NCI-H128 (cell line): ENCODE measurements around the gene USP48.
"Not testable (repeated sequence)": the region's sequence is repeated elsewhere in the genome, so short reads cannot be mapped to it uniquely, and the experiment has no call there.

Experiments used
- DNase-seq: peaks from one replicate; lab custom pipeline; 2025; ENCODE audit not compliant: unreplicated experiment; lab: John Stamatoyannopoulos, UW

The USP48 gene

DNA sequence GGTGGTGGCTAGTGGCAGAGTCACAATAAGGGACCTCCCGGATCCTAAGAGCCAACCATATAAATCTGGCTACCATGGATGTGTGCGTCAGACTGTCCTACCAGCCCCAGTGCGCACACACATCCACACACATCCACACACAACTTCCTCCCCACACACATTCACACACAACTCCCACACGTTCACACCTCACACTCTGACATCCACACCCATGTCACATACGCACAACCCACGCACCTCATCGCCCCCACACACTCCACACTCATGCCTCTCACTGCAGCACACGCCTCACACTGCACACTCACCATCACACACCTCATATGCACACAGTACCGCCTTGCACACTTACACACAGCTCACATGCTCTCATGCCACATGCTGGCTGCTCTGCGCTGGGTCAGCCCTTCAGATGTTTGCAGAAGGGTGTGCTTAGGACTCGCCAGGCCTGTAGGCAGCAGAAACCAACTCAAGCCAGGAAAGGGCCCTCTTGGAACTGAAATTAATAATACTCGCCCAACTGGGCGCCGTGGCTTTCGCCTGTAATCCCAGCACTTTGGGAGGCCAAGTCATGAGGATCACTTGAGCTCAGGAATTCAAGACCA lies 32.1 kb upstream of the USP48 start:
- no peak for DNase-seq

DNA sequence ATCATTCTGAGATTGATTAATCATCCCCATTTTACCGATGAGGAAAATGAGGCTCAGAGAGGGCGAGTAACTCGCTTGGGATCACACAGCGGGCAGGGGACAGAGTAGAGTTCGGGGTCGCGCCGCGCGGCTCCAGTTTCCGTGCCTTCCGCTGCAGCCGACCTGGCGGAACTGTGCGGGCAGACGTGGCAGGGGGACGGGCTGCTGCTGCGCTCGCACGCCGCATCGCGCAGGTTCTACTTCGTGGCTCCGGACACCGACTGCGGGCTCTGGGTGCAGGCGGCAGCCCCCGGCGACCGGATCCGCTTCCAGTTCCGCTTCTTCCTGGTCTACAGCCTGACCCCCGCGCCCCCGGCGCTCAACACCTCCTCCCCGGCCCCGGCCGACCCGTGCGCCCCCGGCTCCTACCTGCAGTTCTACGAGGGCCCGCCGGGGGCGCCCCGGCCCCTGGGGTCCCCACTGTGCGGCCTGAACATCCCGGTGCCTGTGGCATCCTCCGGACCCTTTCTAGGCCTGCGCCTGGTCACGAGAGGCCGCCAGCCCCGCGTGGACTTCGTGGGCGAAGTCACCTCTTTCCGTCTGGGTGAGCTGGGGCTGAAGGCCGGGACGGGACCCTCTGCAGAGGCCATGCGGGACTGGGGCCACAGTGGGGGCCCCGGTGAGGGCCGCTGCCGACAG lies 31.4 kb upstream of the USP48 start:
- DNase-seq: no peak

DNA sequence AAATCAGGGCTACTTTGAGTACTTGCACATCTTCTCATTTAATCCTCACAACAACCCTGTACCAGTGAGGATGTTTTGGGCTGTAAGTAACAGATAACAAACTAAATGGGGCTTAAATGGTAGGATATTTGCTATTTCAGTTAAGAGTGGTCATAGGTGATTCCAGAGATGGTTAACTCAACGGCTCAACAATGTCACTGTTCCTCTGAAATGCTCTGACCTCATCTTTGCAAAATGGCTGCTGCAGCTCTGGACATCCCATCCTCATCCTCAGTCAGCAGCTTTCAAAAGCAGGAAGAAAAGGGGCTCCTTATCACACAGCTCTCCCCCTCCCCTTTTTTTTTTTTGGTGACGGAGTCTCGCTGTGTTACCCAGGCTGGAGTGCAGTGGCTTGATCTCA lies 30.6 kb upstream of the USP48 start:
- DNase-seq: no peak

DNA sequence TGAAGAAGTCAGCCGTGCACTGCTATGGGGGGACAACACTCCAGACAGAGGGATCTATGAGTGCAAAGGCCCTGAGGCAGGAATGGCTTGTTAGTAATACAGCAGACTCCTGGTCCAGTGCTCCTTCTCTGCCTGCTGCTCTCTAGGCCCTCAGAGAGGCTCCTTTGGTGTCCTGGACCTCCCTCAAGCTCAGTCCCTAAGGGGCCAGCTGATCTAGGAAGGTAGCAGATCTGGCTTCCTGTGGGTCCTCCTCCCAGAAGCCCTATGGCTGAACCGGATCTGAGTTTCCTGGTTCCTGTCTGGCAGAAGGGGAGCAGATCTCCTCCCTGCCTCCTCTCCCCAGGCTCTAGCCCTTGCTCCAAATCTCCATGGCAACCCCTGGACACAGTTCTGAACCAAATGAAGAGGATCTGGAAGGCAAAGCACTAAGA lies 28.9 kb upstream of the USP48 start, which contains the start of gene LDLRAD2:
Gene LDLRAD2, plus strand, starts transcription at position 391 of the 431 bp plus-strand sequence. CDS start 187 bp downstream, outside the sequence.
- DNase-seq: no peak

DNA sequence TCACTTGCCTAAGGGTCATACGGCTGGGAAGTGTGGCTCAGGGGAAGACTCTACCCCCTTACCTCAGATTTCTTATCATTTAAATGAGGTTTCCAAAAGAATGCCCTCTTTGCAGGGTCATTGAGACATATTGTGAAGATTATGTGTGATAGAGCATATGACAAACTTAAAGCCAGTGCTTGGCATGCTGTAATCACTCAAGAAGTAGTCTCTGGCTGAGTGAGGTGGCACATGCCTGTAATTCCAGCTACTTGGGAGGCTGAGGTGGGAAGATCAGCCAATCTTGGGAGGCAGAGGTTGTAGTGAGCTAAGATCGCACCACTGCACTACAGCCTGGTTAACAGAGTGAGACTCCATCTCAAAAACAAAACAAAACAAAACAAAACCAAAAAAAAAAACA lies 21.6 kb upstream of the USP48 start:
- no peak for DNase-seq

DNA sequence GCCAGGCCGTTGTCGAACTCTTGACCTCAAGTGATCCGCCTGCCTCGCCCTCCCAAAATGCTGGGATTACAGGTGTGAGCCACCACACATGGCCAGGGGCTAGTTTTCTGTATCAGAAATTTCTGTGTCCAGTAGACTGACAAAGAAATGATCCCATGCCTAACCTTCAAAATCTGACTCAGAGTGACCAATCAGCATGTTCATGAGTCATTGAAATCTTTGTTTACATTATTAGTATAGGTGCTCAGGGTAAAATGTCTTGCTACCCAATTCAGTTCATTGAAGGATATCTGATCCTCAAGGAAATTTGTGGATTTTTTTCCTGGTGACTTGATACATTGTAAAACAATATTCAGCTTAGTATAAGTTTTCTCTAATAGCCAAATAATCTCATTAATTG lies 18.2 kb upstream of the USP48 start:
- DNase-seq: no peak

DNA sequence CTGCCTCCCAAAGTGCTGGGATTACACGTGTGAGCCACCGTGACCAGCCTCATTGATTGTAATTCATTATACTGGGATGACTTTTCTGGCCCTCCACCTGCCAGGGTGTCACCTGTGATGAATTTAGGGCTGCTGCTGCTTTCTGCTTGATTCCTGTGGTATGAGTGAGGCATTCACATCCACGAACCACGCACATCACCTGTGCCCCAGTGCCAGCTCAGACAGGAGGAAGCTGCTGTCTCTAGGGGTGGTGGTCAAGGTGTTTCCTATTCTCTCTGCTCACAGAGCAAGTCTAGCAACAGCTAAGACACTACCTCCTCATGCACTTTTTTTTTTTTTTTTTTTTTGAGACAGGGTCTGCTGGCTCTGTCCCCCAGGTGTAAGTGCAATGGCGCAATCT lies 16.8 kb upstream of the USP48 start:
- DNase-seq: no peak

DNA sequence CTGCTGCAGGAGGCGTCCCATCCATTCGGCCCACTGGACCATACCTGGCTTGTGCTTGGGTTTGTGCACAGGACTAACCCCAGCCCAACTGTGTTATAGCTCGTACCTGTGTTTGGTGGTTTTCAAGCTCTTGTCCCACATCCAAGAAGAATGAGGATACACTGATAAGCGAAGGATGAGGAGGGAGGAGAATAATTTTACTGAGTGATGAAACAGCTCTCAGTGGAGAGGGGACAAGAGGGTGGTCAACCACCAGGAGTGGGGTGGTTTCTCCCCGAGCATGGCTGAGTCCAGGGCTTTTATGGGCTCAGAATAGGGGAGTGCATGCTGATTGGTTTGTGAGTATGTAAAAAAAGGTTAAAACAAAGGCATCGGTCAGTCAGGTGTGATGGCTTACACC lies 12.1 kb upstream of the USP48 start:
- DNase-seq: no peak

DNA sequence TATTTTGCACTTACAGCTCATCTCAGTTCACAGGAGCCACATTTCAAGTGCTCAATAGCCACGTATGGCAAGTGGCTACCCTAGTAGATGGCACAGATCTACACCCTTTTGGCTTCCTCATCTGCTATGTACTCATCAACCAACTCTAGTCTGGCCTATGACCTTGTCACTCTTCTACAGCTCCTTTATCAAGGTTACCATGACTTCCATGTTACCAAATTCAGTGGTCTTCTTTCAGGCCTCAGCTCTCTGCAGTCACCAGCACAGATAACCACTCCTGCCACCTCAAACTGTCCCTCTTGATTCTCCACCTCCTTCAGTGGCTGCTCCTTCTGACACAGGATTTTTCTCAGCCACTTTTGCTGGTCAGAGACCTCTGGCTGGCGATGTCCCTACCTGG lies 11.7 kb upstream of the USP48 start:
- no peak for DNase-seq

DNA sequence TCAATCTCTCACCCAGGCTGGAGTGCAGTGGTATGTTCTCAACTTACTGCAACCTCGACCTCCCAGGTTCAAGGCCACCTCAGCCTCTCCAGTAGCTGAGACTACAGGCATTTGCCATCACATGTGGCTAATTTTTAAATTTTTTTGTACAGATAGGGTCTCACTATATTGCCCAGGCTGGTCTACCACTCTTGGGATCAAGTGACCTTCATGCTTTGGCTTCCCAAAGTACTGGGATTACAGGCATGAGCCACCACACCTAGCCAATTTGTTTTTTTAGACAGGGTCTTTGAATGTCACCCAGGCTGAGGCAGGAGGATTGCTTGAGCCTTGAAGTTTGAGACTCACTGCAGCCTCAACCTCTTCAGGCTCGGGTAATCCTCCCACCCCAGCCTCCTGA lies 10.2 kb upstream of the USP48 start:
- DNase-seq: no peak

DNA sequence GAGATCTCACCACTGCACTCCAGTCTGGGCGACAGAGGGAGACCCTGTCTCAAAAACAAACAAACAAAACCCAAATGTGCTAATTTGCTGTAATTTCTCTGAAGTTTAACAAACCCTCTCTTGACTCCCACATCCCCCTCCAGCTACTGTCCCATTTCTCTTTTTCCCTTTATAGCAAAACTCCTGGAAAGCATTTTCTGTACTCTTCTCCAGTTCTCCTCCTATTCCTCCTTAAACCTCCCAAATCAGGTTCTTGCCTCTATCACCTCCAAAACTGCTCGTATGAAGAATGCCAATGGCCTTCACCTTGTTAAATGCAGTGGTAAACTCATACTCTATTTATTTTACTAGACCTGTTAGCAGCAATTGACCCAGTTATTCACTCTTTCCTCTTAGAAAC lies 3.7 kb upstream of the USP48 start:
- no peak for DNase-seq

DNA sequence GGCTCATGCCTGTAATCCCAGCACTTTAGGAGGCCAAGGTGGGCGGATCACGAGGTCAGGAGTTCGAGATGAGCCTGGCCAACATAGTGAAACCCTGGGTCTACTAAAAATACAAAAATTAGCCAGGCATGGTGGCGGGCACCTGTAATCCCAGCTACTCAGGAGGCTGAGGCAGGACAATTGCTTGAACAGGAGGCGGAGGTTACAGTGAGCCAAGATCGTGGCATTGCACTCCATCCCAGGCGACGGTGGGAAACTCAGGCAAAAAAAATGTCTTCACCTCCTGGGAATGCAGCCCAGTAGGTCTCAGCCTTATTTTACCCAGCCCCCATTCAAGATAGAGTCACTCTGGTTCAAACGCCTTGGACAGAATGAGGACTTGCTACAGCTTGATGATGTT lies 2.8 kb upstream of the USP48 start:
- not testable (repeated sequence) for DNase-seq

DNA sequence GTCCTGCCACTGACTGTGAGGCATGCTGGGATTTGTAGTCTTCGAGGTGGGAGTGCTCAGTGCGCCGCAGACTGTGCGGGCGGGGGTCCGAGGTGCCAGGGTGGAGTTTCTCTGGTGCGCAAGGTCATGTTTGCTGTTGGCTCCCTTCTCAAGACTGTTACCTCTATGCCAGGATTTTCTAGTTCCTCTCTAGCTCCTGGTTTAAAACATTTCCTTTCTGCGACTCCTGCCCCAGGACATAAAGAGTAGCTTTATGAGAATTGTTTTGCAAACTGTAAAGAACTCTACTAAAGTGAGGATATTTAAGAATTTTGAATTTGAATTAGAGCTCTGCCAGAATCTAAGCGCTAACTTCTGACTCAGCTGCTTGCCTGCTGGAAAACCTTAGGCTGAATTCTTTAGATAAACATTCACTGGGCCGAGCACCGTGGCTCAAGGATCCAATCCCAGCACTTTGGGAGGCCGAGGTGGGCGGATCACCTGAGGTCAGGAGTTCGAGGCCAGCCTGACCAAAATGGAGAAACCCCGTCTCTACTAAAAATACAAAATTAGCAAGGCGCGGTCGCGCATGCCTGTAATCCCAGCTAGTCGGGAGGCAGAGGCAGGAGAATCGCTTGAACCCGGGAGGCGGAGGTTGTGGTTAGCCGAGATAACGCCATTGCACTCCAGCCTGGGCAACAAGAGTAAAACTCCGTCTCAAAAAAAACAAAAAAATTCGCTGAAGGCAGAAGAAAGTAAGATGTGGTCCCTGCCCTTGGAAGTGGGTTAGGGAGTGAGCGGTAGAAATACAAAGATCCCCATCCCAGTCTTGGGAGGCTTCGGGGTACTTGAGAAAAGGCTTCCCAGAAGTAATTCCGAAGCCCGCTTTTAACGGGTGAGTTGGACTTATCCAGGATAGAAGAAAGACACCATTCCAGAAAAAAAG lies 992 bp upstream of the USP48 start:
- DNase-seq: no peak

DNA sequence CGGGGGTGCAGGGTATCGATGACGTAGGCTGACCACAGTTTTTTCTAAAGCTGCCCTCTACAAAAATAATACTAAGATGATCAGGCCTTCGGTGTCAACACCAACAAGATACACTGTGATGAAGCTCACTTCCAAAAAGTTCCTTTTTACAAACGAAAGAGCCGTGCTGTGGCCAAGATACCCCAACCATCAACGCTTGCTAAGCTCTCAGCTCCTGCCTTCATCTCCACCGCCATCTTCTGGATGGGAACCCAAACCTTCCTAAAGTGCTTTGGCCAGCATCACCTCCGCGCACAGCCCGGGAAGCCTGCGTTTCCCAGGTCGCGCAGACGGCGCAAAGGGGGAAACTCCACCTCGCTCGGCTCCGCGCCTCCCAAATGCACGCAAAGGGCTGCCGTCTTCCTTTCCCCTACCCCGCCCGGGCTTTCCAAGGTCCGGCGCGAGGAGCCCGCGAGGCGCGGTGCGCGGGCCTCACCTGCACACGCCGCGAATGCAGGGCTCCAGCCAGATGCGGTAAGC lies 541 bp downstream of the USP48 start:
- DNase-seq: peak; percentile 50

DNA sequence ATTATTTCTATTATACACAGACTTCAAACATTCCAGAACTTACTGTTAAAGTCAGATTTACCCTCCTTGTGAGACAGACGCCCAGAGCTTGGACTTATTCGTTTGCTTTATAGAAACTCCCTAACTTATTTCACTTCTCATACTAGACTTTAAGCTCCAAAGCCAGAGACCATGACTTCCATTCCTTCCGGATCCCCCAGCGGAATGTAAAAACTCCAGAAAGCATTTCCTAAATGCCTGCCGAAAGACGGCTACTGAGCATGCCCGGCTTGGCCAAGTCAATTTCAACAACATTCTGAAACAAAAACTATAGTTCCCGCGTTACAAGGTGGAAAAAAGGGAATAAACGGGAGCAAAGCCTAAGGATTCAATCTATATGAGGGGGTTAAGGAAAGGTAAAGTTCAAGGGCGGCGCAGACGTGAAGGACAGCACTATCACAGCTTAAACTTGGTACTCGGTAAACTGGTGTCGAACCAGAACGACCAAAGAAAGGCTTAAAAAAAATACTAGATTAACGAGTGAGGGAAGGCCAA lies 1.1 kb downstream of the USP48 start:
- no peak for DNase-seq

DNA sequence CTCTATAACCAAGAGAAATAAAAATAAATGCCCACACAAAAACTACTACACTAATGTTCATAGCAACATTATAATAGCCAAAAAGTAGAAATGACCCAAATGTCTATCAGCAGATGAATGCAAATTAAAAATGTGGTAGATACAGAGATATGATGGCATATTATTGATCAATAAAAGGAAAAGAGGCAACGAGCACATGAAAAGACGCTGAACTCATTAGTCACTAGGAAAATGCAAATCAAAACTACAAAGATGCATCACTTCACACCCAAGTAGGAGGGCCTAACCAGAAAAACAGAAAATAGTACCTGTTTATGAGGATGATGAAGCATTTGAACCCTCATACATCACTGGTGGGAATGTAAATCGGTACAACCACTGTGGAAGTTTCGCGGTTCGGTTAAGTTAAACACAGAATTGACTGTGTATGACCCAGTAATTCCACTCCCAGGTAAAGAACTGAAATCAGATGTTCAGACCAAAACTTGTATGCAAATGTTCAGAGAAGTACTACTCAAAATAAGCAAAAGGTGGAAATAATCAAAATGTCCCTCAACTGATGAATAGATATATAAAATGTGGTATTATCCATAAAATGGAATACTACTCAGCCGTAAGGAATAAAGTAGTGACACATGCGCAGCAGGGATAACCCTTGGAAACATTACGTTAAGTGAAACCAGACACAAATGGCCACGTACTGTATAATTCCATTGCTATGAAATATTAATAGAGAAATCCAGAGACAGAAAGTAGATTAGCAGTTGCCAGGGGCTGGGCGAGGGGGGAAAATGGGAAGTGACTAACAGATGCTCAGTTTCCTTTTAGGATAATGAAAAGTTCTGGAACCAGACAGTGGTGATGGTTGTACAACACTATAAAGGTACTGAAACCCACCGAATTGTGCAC lies 3.1 kb downstream of the USP48 start:
- no peak for DNase-seq

DNA sequence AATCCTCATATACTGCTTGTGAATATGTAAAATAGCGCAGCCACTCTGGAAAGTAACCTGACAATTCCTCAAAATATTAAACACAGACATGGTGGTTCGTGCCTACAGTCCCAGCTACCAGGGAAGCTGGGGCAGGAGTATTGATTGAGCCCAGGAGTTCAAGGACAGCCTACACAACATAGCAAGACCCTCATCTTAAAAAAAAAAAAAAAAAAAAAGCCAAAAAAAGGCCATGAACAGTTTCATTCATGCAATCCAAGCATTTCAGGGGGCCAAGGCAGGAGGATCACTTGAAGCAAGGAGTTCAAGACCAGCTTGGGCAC lies 4.6 kb downstream of the USP48 start:
- no peak for DNase-seq

DNA sequence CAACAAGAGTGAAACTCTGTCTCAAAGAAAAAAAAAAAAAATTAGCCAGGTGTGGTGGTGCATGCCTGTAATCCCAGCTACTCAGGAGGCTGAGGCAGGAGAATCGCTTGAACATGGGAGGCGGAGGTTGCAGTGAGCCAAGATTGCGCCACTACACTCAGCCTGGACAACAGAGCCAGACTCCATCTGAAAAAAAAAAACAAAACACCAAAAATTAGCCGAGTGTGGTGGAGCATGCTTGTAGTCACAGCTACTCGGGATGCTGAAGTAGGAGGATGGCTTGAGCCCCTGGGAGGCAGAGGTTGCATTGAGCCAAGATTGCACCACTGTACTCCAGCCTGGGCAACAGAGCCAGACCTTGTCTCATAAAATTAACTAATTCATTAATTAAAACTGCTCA lies 6.0 kb downstream of the USP48 start:
- DNase-seq: not testable (repeated sequence)

DNA sequence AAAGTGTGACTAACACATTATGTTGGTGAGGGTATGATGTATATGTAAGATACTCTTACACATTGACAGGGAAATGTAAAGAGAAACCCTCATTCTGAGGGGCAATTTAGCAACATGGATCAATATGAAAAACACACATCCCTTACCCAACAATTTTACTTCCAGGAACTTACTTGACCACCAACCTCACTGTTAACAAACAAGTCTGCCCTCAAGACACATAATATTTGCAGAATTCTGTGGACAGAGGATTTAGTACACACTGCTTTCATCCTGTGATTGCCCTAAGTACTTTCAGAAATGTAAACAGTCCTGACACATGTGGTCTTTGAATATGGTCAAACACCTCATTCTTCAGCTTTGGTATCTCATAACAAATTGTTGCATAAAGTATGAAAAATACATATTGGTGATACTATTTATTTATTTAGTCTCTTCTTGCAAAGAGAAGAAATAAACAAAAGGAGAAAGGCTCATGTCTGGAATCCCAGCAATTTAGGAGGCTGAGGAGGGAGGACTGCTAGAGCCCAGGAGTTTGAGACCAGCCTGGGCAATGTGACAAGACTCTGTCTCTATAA lies 6.9 kb downstream of the USP48 start:
- DNase-seq: no peak

DNA sequence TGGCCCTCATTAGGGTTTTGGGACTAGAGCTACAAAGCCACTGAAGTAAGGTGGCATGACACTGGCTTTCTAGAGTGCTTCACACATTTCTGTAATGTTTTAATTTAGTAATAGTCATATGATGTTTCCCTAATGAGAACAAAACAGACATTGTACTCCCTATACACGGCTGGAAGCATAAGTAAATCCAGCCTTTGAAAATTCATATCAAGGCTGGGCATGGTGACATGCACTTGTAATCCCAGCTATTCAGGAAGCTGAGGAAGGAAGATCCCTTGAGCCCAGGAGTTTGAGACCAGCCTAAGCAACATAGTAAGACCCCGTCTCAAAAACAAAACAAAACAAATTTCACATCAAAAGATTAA lies 7.4 kb downstream of the USP48 start:
- DNase-seq: no peak
